Skin epidermis (tissue), 12 donors: ENCODE measurements around the gene GAS6.
"Not testable (repeated sequence)": the region's sequence is repeated elsewhere in the genome, so short reads cannot be mapped to it uniquely, and the experiment has no call there.

Experiments
- H3K27ac ChIP-seq, 21 experiments: fragments of 200-600 bp; sonication (generic) in 11 of 21; one replicate each; pipeline ENCODE4 v1.5.0; 2020; ENCODE audit warnings: mild to moderate bottlenecking in 3 of 21, inconsistent platforms in 2 of 21, moderate library complexity in 2 of 21
- H3K4me3 ChIP-seq, 7 experiments: fragments of 200-600 bp; sonication (generic) in 2 of 7; one replicate each; pipeline ENCODE4 v1.5.0; 2020; ENCODE audit warnings: inconsistent platforms in 2 of 7, mild to moderate bottlenecking in 2 of 7, moderate library complexity in 1 of 7

Gene GAS6

DNA sequence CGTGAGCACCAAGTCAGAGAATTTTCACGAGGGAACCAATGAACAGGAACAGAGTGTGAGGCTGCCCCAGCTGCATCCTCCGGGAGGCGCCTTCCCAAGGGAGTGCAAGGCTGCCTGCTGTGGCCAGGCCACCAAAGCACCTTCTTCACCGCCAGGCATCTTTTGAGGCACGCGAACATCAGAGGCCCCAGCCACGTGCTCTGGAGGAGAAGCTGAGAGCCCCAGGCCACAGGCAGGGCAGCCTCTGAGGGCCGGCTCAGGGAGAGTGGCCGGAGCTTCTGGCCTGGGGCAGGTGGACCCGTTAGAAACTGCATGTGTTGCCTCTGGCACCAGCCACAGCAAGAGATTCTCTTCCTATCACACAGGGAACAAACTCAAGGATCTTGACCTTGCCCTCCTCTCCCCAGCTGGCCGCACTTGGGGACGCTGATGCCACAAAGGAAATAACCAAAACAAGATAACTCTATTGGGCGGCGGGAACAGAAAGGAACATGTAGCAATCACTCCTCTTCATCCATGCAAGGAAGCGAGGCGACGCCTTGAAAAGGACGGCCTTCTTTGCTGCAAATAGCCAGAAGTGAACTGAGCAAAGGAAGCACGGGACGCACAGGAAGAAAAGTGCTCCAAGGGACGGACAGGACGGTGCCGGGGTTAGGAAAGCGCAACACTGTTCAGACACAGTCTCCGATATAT, 19.9 kb downstream of the GAS6 start:
- H3K27ac ChIP-seq: peak overlapping the region in 4 of 21 experiments; percentile 14 to 51 (median 31)
- no peak overlapping the region for H3K4me3 ChIP-seq

DNA sequence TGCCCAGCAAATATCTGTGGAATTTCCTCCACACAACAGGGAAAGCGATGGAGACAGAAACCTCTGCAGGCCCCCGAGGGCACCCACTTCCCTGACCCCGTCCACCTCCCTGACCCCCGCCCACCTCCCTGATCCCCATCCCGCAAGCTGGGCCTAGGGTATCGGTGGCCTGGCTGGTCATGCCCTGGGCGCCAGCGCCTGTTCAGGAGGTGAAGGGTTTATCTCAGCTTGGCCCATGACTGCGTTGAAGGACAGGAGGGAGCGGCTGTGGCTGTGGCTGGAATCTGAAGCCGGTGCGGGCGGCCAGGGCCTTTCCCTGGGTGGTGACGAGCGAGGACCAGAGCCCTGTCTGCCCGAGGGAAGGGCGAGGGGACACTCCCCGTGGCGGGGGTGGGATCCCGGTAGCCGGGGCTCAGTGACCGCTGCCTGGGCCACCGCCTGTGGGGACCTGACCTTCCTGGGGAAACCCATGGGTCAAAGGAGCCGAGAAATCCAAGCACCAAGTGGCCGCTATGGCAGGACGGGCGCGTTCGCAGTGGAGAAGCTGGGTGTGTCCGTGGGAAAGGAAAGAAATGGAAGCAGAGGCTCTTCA, 20.7 kb downstream of the GAS6 start:
- H3K4me3 ChIP-seq: no peak overlapping the region
- peak overlapping the region in 2 of 21 experiments; percentile 14 to 51 for H3K27ac ChIP-seq

DNA sequence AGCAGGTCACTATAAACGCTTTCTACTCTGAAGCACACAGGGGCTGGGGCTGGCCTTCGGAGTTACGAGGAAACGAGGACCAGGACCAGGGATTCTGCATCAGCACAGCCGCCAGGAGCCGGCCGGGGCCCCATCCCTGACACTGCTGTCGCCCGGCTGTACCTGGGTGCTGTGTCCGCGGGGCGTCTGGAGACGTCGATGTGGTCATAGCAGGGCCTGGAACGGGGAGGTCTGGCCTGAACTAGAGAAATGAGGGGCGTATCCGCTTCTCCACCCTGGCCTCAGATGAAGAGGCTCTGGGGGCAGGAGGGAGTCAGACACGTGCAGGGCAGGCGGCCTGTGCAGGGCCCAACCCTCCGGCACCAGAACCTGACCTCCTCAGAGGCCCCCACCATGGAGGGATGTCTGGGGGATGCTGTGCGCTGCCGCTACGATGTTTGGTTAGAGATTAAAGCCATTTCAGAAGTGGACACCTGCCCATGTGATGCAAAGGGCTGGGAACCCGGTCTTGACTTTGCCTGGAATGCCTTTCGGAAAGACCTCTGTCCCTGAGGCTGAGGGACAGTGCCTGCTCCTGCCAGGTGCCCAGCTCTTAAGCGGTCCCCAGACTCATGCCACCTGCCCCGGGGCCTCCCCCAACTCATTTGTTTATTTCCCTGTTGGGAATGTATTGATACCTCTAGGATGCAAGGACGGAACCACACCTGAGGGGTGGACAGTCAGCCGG, 21.4 kb downstream of the GAS6 start:
- no peak overlapping the region for H3K27ac ChIP-seq
- H3K4me3 ChIP-seq: no peak overlapping the region

DNA sequence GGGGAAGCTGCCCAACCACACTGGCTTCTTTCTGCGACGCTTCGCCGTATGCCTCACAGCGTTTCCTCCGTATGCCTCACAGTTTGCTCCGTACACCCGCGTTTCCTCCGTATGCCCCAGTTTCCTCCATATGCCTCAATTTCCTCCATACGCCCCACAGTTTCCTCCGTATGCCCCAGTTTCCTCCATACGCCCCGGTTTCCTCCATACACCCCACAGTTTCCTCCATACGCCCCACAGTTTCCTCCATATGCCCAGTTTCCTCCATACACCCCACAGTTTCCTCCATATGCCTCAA, 22.6 kb downstream of the GAS6 start:
- Histone ChIP-seq H3K27ac (peak overlapping the region in 9 of 21 experiments; percentile 14 to 91 (median 39)), H3K4me3 (no peak overlapping the region)

DNA sequence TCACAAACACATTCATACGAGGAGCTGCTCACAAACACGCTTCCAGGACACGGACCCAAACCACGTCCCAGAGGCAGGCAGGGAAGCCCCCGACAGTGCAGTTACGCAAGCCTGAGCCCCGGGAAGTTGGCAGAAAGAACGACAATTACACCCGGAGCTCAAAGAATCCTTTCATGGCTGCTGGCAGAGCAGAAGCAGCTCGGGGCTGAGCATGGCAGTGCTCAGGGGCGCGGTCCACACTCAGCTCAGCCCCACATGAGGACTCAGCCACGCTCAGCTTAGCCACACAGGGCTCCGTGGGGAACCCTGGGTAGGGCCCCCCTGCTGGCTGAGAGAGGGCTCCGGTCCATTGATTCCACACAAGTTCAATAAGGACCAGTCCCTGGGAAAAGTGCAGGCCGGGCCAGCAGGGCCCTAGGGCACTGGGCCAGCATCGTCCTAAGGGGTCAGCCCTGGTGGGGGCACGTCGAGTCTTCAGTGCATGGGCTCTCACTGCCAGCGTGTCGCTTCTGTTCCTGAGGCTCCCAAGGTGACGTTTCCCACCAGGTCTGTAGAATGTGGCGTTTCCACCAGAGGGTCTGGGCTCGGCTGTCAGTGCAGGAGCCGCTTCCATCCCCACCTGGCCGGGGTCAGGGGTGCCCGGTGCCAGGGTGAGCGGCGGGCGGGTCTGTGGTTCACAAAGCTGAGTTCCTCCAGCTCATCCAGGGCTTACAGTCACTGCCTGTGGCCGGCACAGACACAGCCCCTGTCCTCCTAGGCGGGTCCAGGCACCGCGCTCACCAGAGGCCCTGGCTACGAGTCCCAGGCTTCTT, 23.1 kb downstream of the GAS6 start:
- H3K27ac ChIP-seq: peak overlapping the region in 13 of 21 experiments; percentile 14 to 91 (median 33)

DNA sequence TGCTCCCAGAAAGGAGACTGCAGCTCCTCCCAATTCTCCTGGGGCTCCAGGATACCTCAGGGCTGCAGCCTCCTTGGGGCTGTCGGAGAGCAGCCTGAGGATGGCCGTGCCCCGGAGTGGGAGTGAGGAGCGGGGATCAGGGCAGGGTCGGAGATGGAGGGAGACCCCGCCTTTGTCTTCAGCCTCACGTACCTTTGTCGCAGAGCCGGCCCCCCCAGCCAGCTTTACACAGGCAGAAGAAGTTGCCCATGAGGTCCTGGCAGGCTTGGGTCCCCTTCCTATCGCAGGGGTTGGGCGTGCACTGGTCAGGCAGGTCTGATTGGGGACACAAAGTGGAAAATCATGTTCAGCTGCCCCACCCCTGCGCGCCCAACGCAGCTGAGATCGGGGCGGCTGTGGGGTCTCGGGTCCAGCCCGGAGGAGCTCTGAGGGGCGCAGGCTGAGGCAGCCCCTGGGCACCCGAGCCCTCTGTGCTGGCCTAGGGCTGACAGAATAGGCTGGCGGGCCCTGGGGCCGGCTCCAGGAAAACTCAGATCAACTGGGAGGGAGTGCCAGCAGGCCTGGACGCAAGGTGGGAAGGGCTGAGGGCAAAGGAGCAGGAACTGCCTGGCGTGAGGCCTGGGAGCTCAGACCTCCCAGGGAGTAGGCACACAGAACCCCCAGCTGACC, 24.2 kb downstream of the GAS6 start:
- Histone ChIP-seq H3K27ac (peak overlapping the region in 11 of 21 experiments; percentile 10 to 91 (median 32)), H3K4me3 (peak overlapping the region in 1 of 7 experiments; percentile 40)

More for the DNA sequence above, 23.1 kb downstream of the GAS6 start:
- H3K4me3 ChIP-seq: no peak overlapping the region

DNA sequence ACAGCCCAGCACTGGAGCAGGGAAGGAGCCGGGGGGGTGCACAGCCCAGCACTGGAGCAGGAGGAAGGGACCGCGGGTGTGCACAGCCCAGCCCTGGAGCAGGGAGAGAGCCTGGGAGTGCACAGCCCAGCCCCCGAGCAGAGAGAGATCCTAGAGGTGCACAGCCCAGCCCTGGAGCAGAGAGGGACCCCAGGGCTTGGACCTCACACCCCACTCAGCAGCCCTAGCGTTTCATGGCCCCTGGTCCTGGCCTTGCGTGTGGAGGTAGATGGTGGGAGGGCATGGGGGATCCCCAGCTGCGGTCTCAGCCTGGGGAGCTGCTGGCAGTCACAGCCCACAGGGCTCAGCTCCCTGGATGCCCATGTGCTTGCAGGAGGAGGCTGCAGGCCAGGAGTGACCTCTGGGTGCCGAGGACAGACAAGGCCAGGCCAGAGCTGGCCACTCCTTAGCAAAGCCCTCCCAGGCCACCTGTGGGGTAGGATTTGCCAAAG, 25.1 kb downstream of the GAS6 start:
- peak overlapping the region in 4 of 7 experiments; percentile 1 to 40 (median 7) for H3K4me3 ChIP-seq
- peak overlapping the region in 12 of 21 experiments; percentile 23 to 91 (median 84) for H3K27ac ChIP-seq

DNA sequence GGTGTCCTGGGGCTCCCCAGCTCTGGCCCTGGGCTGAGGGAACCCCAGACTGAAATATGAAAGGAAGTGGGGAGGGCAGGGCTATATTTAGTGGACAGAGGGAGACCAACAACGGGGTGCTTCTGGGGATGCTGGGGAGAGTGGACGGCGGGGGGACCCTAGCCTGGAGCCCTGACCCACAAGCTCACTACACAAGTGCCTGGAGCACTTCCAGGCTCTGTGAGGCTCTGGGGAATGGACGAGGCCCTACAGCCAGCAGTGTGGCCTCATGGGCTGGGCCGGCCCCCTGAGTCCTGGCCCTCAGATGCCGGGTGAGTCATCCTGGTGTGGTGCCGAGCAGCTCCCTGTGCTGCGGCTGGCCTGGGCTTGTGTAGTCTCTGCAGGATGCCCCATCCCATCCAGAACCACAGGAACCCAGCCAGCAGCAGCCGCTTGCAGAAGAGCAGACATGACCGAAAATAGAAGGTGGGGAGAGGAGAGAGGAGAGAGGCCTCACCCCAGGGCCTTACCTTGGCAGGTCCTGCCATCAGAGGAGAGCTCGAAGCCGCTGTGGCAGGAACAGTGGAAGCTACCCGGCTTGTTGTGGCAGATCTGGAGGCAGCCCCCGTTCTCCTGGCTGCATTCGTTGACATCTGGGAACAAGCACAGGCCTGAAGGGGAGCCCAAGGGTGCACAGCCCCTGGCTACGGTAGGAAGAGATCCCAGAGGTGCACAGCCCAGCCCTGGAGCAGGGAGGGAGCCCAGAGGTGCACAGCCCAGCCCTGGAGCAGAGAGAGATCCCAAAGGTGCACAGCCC, 26.1 kb downstream of the GAS6 start:
- peak overlapping the region in 4 of 7 experiments; percentile 1 to 40 (median 8) for H3K4me3 ChIP-seq
- H3K27ac ChIP-seq: peak overlapping the region in 20 of 21 experiments; percentile 42 to 91 (median 78)

DNA sequence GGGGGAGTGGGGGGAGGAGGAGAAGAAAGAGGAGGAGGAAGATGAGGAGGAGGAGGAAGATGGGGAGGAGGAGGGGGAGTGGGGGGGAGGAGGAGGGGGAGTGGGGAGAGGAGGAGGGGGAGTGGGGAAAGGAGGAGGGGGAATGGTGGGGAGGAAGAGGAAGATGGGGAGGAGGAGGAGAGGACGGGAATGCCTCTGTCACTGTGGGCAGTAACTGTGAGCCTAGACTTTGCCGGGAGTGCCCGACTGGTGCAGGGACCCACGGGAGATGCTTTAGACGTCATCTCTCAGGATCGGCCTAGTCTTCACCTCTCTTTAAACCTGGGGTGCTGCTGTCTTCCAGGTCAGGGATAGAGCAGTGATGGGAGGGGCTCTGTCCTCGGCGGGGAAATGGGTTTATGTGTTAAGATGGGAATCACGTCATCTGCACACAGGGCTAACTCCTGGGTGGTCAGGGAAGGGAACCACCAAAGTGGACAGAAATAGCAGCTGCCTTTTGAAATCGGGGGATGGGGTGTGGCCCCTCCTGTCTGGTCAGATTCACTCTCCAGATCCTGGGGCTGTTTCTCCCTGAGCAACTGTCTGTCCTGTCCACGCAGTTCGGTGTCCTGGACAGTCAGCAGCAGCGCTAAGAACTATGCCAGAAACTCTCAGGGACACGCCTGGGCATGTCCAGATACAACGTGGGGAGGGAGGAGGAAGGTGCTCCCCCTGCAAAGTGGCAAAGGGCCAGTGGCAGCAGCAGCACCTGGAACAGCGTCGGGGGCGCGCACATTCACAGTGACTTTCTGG, 26.9 kb downstream of the GAS6 start:
- H3K27ac ChIP-seq: peak overlapping the region in 20 of 21 experiments; percentile 15 to 91 (median 78)
- no peak overlapping the region for H3K4me3 ChIP-seq

DNA sequence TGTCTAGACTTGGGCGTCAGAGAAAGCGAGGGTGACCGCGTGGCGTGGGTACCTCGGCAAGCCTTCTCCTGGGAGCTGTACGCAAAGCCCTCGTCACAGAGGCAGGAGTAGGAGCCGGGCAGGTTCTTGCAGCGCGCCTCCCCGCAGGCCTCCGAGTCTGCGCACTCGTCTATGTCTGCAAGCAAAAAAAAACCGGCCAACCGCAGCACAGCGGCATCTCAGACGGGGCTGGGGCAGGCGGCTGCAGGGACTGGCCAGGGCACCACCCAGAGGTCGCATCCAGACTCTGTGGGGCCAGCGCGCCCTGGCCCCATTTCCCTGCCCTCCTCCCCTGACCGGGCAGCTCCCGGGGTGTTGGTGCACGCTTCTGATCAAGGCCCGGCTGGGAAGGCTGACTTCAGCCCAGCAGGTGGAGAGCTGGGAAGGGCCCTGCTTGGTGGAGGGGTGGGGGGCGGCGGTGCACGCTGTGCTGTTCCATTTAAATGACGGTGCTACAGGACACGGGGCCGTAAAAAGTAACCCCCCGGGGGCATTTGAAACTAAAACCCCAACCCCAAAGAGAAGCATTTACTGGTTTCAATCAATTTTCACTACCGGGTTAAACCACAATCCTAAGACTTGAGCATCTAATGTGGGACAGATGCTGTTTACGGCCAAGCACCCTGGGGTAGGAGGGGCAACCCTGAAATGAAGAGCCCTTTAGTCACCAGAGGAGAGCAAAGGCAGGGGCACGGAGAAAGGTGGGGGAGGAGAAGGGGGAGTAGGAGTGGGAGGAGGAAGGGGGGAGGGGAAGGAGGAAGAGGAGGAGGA, 28.2 kb downstream of the GAS6 start:
- Histone ChIP-seq H3K4me3 (no peak overlapping the region), H3K27ac (peak overlapping the region in 3 of 21 experiments; percentile 13 to 39 (median 31))

DNA sequence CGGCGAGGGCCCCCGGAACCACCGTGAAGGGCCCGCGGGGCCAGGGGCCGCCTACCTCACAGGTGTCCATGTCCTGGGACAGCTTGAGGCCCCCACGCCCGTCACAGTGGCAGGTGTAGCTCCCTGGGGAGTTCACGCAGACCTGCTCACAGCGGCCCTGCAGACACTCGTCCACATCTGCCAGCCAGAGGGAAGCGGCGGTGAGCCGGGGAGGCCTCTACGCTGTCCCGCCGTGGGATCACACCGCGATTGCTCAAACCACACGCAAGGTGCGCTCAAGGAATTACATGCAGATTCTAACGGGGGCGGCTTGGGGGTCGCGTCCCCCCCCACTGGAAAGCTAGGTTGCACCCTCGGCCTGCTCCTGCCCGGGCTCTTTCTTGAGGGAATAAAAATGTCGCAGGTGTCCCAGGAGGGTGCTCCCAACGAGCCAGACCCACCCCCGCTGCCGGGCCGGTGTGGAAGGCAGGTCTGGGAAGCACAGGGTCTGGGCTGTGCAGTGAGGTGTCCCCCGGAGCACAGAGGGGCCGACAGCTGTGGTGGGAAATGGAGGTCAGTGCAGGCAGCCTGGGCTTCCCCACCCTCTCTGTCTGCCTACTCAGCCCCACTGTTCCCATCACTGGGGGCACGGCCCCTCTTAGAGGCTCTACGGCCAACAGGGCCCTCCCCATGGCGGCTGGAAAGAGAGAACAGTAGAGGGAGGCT, 29.2 kb downstream of the GAS6 start:
- peak overlapping the region in 1 of 21 experiments; percentile 13 for H3K27ac ChIP-seq
- H3K4me3 ChIP-seq: no peak overlapping the region

DNA sequence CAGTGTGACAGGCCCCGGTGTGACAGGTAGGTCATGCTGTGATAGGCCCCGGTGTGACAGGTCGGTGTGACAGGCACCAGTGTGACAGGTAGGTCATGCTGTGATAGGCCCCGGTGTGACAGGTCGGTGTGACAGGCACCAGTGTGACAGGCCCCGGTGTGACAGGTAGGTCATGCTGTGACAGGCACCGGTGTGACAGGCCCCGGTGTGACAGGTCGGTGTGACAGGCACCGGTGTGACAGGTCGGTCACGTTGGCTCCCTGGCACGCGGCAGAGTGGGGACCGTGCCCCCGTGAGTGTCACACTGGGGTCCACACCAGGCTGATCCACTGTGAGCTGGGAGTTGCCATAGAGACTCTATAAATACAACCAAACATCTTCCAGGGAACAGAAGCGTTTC, 29.9 kb downstream of the GAS6 start:
- H3K4me3 ChIP-seq, H3K27ac ChIP-seq: not testable (repeated sequence)

DNA sequence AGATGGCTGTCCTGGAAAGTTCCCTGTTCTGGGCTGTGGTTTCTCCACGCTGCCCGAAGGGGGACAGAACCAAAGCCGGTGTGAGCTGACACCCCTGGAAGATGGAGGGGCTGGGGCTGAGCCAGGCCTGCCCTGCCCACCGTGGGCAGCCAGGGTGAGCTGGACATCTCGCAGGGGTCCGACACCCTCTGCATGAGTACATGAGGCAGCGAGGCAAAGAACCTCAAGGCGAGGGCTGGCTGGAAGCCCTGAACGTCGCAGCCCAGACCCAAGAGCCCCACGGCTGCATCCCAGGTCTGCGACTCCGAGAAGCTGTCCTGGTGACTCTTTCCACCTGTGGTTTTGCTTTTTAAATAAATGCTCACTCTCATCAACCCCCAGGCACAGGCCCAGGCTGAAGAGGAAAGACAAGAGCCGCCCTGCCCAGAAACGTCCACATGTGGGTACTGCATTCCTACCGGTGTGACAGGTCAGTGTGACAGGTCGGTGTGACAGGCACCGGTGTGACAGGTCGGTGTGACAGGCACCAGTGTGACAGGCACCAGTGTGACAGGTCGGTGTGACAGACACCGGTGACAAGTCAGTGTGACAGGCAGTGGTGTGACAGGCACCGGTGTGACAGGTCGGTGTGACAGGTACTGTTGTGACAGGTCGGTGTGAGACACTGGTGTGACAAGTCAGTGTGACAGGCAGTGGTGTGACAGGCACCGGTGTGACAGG, 30.6 kb downstream of the GAS6 start:
- Histone ChIP-seq H3K4me3 (no peak overlapping the region), H3K27ac (no peak overlapping the region)

DNA sequence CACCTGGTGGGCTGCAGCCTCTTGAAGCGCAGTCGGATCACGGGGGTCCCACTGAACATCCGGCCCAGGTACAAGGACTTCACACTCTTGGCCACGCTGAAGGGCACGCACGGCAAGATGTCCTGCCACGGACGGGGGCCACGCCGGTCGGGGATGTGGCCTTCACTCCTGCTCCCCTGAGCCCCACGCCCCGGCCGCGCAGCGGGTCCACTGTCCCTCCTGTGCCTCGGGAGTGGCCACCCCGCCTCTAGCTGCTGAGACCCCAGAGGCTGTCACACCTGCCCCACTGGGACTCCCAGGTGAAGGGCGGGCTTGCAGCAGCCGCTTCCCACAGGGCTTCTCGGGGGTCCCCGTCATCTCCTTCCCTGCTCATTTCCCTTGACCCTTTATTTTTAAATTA, 31.2 kb downstream of the GAS6 start:
- Histone ChIP-seq H3K27ac (no peak overlapping the region), H3K4me3 (no peak overlapping the region)

DNA sequence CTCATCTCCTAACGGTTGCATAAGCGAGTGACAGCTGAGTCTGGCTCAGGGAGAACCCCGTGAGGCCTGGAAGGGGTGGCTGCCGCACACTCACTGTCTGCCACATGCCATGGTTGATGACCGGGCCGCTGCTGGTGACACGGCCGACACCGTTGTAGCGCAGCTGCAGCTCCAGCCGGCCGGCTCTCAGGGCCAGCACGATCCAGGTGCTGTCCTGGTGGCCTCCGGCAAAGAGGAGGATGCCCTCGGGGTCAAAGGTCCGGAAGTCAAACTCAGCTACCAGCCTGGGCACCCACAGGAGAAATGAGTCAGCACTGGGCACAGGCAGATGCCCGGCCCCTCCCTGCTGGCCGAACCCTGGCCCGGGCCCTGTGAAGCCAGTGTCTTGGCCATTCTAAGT, 31.7 kb downstream of the GAS6 start:
- Histone ChIP-seq H3K4me3 (no peak overlapping the region), H3K27ac (no peak overlapping the region)

DNA sequence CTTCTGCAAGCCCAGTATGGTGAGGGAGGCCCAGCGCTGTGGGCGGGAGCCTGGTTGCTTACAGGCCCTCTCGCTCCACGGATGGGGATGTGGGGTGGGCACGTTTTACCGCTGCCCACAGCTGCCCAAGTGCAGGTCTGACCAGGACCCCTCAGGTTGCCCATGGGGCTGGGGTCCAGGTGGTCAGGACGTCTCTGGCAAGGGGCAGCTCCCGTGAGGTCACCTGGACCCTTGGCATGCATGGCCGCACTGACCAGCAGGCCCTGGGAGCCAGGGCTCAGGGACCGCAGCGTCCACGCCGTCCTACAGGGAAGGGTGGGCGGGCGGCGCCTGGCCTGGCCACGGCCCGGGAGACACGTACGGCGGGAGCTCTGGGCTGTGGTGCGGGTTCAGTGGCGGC, 32.8 kb downstream of the GAS6 start:
- Histone ChIP-seq H3K27ac (no peak overlapping the region), H3K4me3 (no peak overlapping the region)
